ENCODE data around the gene MAB21L4. TPM values are rescaled to one million over a fixed set of nuclear protein-coding genes. Genes with fewer than 3 reads are reported as not detected.

MAB21L4 gene
- total RNA-seq: not detected
- polyA plus RNA-seq: under 1 TPM in 2 of 3 donors, not detected in 1; 0.10 to 0.32 TPM
- long read RNA-seq, donor 1: 0 reads
- long read RNA-seq, donor 2: 0 reads
- long read RNA-seq, donor 3: 0 reads
- long read RNA-seq, donor 4: 0 reads
- long read RNA-seq, donor 5: 0 reads
- long read RNA-seq, donor 6: 0 reads
- long read RNA-seq, donor 7: 0 reads
- long read RNA-seq, donor 8: 0 reads
- long read RNA-seq, donor 9: 0 reads
- long read RNA-seq, donor 10: 0 reads

DNA sequence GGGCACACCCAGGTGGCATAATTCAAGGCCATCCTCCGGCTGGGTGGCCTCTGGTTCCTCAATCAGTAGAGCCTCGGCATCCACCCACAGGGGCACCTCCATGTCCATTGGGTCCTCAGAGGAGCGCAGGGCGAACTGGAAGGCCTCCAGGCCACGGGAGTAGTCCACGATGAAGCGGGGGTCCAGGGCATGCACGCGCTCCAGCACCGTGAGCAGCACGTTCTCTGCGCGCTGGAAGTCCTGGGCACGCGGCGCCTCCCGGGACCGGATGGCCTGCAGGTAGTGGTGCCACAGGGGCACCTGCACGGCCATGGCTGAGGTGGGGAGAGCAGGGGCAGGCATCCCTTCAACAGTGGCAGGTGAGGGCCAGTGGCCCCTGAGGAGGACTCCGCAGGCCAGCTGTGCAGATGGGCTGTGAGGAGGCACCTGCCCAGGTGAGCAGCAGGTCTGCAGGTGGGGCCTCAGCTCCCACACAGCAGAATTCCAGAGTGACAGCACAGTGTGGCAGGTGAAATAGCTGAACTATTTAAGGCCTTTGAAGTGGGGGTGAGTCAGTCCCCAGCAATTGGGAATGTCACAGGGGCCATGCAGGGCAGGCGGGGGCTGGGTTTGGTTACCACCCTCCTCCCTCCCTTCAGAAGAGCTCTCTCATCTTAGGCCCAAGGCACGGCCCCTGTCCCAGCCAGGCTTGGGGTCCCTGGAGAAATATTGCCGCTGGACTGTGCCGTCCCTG lies at the start of gene MAB21L4:
Gene MAB21L4 (minus strand): TSS at position 501 of the 733 bp plus-strand sequence. CDS start 159 bp downstream, at position 342.
- intact Hi-C loops (cut with DNase I): no loop called here
- no peaks in the 10 kb centered on the region for H3K27me3 ChIP-seq
- no peak within 1 kb of the TSS for H3K27ac ChIP-seq
- TF ChIP-seq, protein P1, sequence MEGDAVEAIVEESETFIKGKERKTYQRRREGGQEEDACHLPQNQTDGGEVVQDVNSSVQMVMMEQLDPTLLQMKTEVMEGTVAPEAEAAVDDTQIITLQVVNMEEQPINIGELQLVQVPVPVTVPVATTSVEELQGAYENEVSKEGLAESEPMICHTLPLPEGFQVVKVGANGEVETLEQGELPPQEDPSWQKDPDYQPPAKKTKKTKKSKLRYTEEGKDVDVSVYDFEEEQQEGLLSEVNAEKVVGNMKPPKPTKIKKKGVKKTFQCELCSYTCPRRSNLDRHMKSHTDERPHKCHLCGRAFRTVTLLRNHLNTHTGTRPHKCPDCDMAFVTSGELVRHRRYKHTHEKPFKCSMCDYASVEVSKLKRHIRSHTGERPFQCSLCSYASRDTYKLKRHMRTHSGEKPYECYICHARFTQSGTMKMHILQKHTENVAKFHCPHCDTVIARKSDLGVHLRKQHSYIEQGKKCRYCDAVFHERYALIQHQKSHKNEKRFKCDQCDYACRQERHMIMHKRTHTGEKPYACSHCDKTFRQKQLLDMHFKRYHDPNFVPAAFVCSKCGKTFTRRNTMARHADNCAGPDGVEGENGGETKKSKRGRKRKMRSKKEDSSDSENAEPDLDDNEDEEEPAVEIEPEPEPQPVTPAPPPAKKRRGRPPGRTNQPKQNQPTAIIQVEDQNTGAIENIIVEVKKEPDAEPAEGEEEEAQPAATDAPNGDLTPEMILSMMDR (IDR thresholded peaks at IDR 0.05): no peak
- TF ChIP-seq POLR2A (IDR thresholded peaks at IDR 0.05): no peak
- DNase-seq: no peak
- H3K36me3 ChIP-seq (replicated peaks in 1 of 2): no peaks in the 10 kb centered on the region
- no peaks in the 10 kb centered on the region for H3K9me3 ChIP-seq (replicated peaks in 1 of 3)
- peaks cover 0 to 5% of the 10 kb centered on the region in 2 donors for H3K4me1 ChIP-seq (replicated peaks in 1 of 2)
- H3K4me3 ChIP-seq: no peak within 1 kb of the TSS
- 82 to 93% (median 87%) methylated on average over 19 to 24 of the region's 24 CpGs for WGBS, 4 donors

GRCh38 chr2:240936106-240936505 lies 40.1 kb upstream of the MAB21L4 start:
- no peak overlapping the region for H3K27ac ChIP-seq
- DNase-seq: peak in 3 of 7 donors; percentile 2 to 14 (median 11)
- H3K36me3 ChIP-seq (replicated peaks in 1 of 2): no peaks in the 10 kb centered on the region
- intact Hi-C loops (cut with DNase I): no loop called here
- no peaks in the 10 kb centered on the region for H3K4me1 ChIP-seq (replicated peaks in 1 of 2)
- H3K4me3 ChIP-seq: no peak overlapping the region
- TF ChIP-seq POLR2A (IDR thresholded peaks at IDR 0.05): no peak
- TF ChIP-seq, protein P1 (IDR thresholded peaks at IDR 0.05): no peak
- H3K9me3 ChIP-seq (replicated peaks in 1 of 3): no peaks in the 10 kb centered on the region
- no peaks in the 10 kb centered on the region for H3K27me3 ChIP-seq
- WGBS, 4 donors: 87 to 95% (median 90%) methylated on average over 9 of the region's 9 CpGs

- DNase-seq: peak in 4 of 7 donors; percentile 9 to 25 (median 12)
- H3K4me1 ChIP-seq (replicated peaks in 1 of 2): no peaks in the 10 kb centered on the region
- H3K27me3 ChIP-seq: no peaks in the 10 kb centered on the region
- TF ChIP-seq, protein P1 (IDR thresholded peaks at IDR 0.05): no peak
- TF ChIP-seq POLR2A (IDR thresholded peaks at IDR 0.05): no peak
- 93 to 97% (median 94%) methylated on average over 19 to 25 of the region's 25 CpGs for WGBS, 4 donors
- no peaks in the 10 kb centered on the region for H3K9me3 ChIP-seq (replicated peaks in 1 of 3)
- intact Hi-C loops (cut with DNase I): no loop called here
- no peak overlapping the region for H3K4me3 ChIP-seq
- no peaks in the 10 kb centered on the region for H3K36me3 ChIP-seq (replicated peaks in 1 of 2)
- no peak overlapping the region for H3K27ac ChIP-seq
These were observed 39.3 kb upstream of the MAB21L4 start for GRCh38 chr2:240935103-240935876.

DNA sequence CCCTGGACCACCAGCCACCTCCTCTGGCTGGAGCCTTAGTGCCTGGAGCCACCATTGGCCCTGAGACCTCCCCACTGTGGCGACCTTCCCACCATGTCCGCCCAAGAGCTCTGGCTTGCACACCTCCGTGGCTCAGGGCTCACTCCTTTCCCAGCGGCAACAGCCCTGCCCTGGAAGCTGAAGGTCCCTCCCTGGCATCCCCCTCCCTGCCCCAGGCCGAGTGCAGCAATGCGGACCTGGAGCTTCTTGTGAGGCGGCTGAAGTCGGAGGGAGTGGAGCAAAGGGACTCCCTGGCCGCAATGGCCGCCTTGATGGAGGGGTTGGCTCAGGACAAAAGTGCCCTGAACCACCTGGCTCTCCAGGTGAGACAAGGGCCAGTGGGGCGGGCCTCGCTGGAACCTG lies 38.7 kb upstream of the MAB21L4 start:
- Histone ChIP-seq H3K27ac (no peak overlapping the region), H3K27me3 (no peaks in the 10 kb centered on the region), H3K36me3 (replicated peaks in 1 of 2) (no peaks in the 10 kb centered on the region), H3K4me3 (no peak overlapping the region), H3K4me1 (replicated peaks in 1 of 2) (no peaks in the 10 kb centered on the region), H3K9me3 (replicated peaks in 1 of 3) (no peaks in the 10 kb centered on the region)
- 92 to 98% (median 94%) methylated on average over 5 to 12 of the region's 12 CpGs for WGBS, 4 donors
- TF ChIP-seq, protein P1 (IDR thresholded peaks at IDR 0.05): no peak
- no peak for TF ChIP-seq POLR2A (IDR thresholded peaks at IDR 0.05)
- intact Hi-C loops (cut with DNase I): no loop called here
- peak in 4 of 7 donors; percentile 10 to 34 (median 12) for DNase-seq
